PC-3 (cell line): Measurements from ENCODE around the gene TSNAX.

ENCODE experiments used
- CTCF ChIP-seq: fragments of 300-600 bp; sonication (generic); conservative IDR thresholded peaks from 2 replicates; pipeline ENCODE4 v1.5.1; 2017; ENCODE audit warnings: antibody characterized with exemption, low read depth, mild to moderate bottlenecking, low read length
- EZH2 ChIP-seq: fragments of 300-600 bp; sonication (generic); IDR thresholded peaks from one replicate; pipeline ENCODE4 v1.6.1; 2017; ENCODE audit warnings: antibody characterized with exemption, mild to moderate bottlenecking, low read length; ENCODE audit not compliant: unreplicated experiment

- TF ChIP-seq CTCF (no peak), EZH2 (no peak)
These were observed 84.1 kb downstream of the TSNAX start for GRCh38 chr1:231612393-231613089.
